GM19467 (cell line): ENCODE measurements around the gene TUBB8B.
"Not testable (repeated sequence)": the region's sequence is repeated elsewhere in the genome, so short reads cannot be mapped to it uniquely, and the experiment has no call there.

Experiments used
- ATAC-seq: cut with Tn5 transposase; IDR thresholded peaks from one replicate; pipeline ENCODE4 v1.9.1; 2021; ENCODE audit warnings: mild to moderate bottlenecking, moderate library complexity; ENCODE audit not compliant: unreplicated experiment

The TUBB8B gene

DNA sequence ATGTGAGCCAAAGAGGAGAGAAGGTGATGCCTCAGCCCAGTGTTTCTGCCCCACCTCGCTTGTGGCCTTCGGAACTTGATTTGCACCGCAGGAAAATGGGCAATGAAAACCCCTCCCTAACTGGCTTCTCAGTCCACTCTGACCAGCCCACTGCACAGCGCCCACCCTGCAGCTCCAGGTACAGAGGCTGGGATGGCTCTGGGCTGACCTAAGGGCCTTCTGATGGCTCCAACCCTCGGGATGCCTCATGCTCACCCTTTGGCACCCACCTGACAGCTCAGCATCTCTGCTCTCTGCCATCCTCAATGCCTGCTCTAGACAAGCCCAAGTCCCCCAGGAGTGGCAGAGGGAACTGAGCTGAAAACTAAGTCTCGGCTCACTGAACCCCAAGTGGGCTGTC lies 36.2 kb downstream of the TUBB8B start:
- not testable (repeated sequence) for ATAC-seq

DNA sequence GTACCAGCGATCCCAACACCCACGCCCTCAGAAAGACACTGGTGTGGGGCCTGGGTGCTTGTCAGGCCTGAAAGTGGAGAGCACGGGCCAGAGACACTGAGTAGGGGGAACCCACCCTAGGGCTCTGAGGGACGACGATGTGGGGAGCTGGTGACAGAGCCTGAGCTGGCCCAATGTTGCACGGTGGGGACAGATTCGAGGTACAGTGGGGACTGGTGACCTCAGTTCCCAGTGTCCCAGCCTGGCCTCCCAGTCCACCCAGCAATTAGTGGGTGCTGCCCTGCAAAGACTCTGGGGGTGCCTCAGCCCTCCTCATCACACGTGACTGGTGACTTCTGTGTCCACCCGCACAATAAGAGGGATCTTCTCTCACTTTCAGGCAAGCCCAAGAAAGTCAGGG lies 36.6 kb downstream of the TUBB8B start:
- ATAC-seq = not testable (repeated sequence)

DNA sequence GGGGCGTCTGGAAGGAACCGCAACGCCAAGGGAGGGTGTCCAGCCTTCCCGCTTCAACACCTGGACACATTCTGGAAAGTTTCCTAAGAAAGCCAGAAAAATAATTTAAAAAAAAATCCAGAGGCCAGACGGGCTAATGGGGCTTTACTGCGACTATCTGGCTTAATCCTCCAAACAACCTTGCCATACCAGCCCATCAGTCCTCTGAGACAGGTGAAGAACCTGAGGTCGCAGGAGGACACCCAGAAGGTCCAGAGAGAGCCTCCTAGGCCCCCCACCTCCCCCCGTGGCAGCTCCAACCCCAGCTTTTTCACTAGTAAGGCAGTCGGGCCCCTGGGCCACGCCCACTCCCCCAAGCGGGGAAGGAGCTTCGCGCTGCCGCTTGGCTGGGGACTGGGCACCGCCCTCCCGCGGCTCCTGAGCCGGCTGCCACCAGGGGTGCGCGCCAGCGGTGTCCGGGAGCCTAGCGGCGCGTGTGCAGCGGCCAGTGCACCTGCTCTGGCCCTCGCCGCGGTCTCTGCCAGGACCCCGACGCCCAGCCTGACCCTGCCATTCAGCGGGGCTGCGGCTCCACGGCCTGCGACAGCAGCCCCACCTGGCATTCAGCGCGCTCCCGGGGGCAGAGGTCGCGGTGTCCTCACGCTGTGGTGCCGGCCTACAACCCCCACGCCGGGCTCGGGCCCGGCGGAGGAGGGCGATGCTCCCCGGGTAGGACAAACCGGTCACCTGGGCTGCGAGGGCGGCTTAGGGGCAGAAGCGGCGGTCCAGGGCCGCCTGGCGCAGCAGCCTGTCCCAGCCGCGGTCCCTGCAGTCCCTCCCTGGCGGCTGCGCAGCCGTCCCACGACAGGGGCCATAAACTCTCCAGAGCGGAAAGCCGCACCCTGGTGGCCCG lies 37.8 kb downstream of the TUBB8B start:
- ATAC-seq = not testable (repeated sequence)

GRCh38 chr18:10624-11184 lies 38.7 kb downstream of the TUBB8B start:
- not testable (repeated sequence) for ATAC-seq

DNA sequence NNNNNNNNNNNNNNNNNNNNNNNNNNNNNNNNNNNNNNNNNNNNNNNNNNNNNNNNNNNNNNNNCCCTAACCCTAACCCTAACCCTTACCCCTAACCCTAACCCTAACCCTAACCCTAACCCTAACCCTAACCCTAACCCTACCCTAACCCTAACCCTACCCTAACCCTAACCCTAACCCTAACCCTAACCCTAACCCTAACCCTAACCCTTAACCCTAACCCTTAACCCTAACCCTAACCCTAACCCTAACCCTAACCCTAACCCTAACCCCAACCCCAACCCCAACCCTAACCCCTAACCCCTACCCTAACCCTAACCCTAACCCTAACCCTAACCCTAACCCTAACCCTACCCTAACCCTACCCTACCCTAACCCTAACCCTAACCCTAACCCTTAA lies 39.5 kb downstream of the TUBB8B start:
- ATAC-seq = not testable (repeated sequence)
